ENCODE data around the gene ZNF276. TPM values are rescaled to one million over a fixed set of nuclear protein-coding genes. Genes with fewer than 3 reads are reported as not detected.

ZNF276 gene
- total RNA-seq, 1 donor from 2014 or later, result 25.4 TPM

DNA sequence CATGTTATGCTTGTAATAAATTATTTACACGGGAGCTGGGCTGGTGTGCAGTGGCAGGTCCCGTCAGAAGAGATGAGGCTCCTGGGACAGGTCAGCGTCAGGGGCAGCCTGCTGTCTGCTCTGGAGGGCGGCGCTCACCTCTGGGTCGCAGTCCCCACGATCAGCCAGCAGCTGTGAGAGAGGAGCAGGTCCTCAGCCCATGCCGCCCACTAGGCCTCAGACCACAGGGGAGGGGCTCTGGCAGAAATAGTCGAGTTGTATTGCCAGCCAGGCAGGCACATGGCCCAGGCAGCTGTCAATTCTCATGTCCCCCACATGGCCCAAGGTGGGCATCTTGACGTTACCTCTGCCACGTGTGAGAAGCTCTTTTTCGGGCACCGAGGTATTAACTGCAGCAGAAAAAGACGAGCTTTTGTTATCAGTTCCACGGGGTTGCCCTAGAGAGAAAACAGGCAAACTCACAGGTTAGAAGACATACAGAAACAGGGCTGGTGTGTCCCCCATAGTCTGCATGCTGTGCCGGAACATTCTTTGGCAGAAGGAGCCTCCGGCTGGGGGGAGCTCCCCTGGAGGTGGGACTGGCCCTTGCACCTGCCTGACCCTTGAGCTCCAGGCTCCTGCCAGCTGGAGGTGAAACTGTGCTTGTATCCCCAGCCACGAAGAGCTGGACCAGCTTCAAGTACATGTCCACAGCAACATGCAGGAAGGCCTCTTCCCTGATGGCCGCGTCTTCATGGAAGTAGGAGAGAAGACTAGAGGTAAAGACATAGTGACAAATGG, 17.4 kb downstream of the ZNF276 start:
- TF ChIP-seq, protein P1, sequence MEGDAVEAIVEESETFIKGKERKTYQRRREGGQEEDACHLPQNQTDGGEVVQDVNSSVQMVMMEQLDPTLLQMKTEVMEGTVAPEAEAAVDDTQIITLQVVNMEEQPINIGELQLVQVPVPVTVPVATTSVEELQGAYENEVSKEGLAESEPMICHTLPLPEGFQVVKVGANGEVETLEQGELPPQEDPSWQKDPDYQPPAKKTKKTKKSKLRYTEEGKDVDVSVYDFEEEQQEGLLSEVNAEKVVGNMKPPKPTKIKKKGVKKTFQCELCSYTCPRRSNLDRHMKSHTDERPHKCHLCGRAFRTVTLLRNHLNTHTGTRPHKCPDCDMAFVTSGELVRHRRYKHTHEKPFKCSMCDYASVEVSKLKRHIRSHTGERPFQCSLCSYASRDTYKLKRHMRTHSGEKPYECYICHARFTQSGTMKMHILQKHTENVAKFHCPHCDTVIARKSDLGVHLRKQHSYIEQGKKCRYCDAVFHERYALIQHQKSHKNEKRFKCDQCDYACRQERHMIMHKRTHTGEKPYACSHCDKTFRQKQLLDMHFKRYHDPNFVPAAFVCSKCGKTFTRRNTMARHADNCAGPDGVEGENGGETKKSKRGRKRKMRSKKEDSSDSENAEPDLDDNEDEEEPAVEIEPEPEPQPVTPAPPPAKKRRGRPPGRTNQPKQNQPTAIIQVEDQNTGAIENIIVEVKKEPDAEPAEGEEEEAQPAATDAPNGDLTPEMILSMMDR (IDR thresholded peaks at IDR 0.05; ENCODE audit: unreplicated experiment), result no peak
- H3K4me3 Mint-ChIP-seq (ENCODE audit: unreplicated experiment), result no peak overlapping the region
- H3K4me1 Mint-ChIP-seq (ENCODE audit: unreplicated experiment), result no peaks in the 10 kb centered on the region
- H3K36me3 Mint-ChIP-seq (ENCODE audit: low read depth, unreplicated experiment), result peaks cover 39% of the 10 kb centered on the region
- no peak for DNase-seq (ENCODE audit: low spot score)
- H3K9me3 Mint-ChIP-seq (ENCODE audit: unreplicated experiment), result no peaks in the 10 kb centered on the region
- H3K27me3 Mint-ChIP-seq (ENCODE audit: unreplicated experiment), result peaks cover 2% of the 10 kb centered on the region
- H3K27ac Mint-ChIP-seq (ENCODE audit: unreplicated experiment), result no peak overlapping the region

DNA sequence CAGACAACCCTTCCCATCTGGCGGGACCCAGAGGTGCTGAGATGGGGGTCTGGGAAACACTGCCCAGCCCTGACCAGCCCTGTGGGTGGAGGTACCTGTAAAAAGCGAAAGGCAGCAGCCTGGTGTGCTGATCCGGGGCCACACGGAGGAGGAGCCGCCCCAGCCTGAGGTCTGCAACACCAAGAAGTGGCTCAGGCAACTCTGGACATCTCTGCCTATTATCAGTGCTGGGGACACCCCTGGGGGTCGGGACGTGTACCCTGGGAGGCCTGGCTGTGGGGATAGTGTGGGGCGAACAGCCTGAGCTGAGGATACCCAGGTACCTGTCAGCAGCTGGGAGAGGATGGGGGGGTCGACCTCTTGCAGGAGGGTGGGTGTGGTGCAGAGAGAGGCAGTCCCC, 18.0 kb downstream of the ZNF276 start:
- no peak overlapping the region for H3K27ac Mint-ChIP-seq (ENCODE audit: unreplicated experiment)
- H3K36me3 Mint-ChIP-seq (ENCODE audit: low read depth, unreplicated experiment), result peaks cover 35% of the 10 kb centered on the region

DNA sequence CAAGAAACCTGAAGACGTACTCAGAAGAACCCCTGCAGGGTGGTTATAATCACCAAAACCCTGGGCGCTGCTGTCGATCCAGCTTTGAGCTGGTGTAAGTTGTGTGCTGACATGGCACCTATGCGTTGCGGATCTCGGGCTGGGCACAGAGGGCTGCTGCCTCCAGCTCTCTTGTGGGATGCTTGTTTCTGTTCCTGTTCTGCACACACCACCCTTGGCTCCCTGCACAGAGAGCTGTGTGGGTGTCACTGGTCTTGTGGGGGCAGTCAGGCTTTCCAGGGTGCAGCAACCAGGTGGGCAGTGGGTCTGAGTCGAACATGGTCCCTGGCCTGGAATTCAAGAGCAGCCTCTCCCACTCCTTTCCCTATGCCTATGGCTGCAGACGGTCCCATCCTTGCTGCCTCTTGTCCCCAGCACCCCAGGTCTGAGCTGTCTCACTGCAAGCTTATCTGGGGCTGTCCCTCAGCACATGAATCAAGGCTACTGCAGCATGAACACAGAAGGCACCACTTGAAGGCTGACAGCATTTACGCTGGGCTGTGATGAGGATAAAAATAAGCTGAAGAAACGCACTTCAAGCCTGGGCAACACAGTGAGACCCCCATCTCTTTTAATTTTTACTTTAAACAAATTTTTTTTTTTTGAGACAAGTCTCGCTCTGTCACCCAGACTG, 20.1 kb downstream of the ZNF276 start:
- no peak for DNase-seq (ENCODE audit: low spot score)
- Mint-ChIP-seq H3K9me3 (ENCODE audit: unreplicated experiment) (no peaks in the 10 kb centered on the region), H3K27me3 (ENCODE audit: unreplicated experiment) (peaks cover 5% of the 10 kb centered on the region), H3K4me1 (ENCODE audit: unreplicated experiment) (no peaks in the 10 kb centered on the region), H3K27ac (ENCODE audit: unreplicated experiment) (no peak overlapping the region), H3K4me3 (ENCODE audit: unreplicated experiment) (no peak overlapping the region), H3K36me3 (ENCODE audit: low read depth, unreplicated experiment) (peaks cover 31% of the 10 kb centered on the region)
- TF ChIP-seq, protein P1 (IDR thresholded peaks at IDR 0.05; ENCODE audit: unreplicated experiment), result no peak

More for the DNA sequence above, 18.0 kb downstream of the ZNF276 start:
- Mint-ChIP-seq H3K9me3 (ENCODE audit: unreplicated experiment) (no peaks in the 10 kb centered on the region), H3K27me3 (ENCODE audit: unreplicated experiment) (peaks cover 2% of the 10 kb centered on the region), H3K4me3 (ENCODE audit: unreplicated experiment) (no peak overlapping the region), H3K4me1 (ENCODE audit: unreplicated experiment) (no peaks in the 10 kb centered on the region)
- DNase-seq (ENCODE audit: low spot score), result no peak
- TF ChIP-seq, protein P1 (IDR thresholded peaks at IDR 0.05; ENCODE audit: unreplicated experiment), result no peak

DNA sequence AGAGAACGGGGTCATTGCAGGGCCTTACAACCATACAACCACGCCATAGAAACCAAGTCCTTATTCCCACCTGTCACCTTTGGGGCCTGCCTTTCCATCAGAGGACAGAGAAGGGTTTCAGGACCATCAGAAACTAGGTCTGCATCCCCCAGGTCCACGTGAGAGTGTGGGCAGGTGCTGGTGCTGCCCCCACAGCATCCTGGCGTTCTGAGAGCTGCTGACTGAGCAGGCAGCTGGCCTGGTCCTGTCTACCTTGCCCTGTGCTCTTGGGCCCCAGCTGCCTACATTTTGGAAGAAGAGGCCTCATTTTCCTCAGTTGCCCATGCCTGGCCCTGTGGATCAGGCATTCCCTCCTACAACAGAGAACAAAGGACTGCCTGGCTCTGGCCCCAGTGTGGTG, 21.6 kb downstream of the ZNF276 start:
- H3K9me3 Mint-ChIP-seq (ENCODE audit: unreplicated experiment), result no peaks in the 10 kb centered on the region
- TF ChIP-seq, protein P1 (IDR thresholded peaks at IDR 0.05; ENCODE audit: unreplicated experiment), result no peak
- H3K36me3 Mint-ChIP-seq (ENCODE audit: low read depth, unreplicated experiment), result peaks cover 20% of the 10 kb centered on the region
- no peak overlapping the region for H3K4me3 Mint-ChIP-seq (ENCODE audit: unreplicated experiment)
- DNase-seq (ENCODE audit: low spot score), result no peak
- no peak overlapping the region for H3K27ac Mint-ChIP-seq (ENCODE audit: unreplicated experiment)
- H3K4me1 Mint-ChIP-seq (ENCODE audit: unreplicated experiment), result no peaks in the 10 kb centered on the region
- H3K27me3 Mint-ChIP-seq (ENCODE audit: unreplicated experiment), result peaks cover 3% of the 10 kb centered on the region

DNA sequence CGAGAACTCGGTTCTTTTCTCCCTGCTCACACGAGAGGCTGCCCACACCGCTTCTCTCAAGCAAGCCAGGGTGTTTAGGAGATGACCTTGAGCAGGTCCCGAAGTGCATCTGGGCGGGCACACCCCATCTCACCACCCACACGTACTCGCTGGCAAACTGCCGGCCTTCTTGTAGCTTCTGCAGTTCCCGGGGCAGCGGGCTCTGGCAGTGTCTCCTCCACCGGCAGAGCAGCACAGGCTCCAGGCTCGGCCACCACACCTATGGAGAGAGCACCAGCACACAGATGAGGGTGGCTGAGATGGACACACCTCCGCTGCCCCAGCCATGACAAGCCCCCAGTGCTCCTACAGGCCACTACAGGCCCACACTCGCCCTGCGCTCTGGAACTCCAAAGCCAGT, 23.5 kb downstream of the ZNF276 start:
- Mint-ChIP-seq H3K4me3 (ENCODE audit: unreplicated experiment) (no peak overlapping the region), H3K27me3 (ENCODE audit: unreplicated experiment) (peaks cover 4% of the 10 kb centered on the region), H3K36me3 (ENCODE audit: low read depth, unreplicated experiment) (peaks cover 21% of the 10 kb centered on the region), H3K4me1 (ENCODE audit: unreplicated experiment) (no peaks in the 10 kb centered on the region), H3K9me3 (ENCODE audit: unreplicated experiment) (no peaks in the 10 kb centered on the region), H3K27ac (ENCODE audit: unreplicated experiment) (no peak overlapping the region)
- TF ChIP-seq, protein P1 (IDR thresholded peaks at IDR 0.05; ENCODE audit: unreplicated experiment), result no peak
- DNase-seq (ENCODE audit: low spot score), result no peak
